GM19099 (cell line): ENCODE results near the gene KLK13.

Source experiments
- POLR2A ChIP-seq: IDR thresholded peaks from 3 replicates; pipeline ENCODE4 v1.6.1; 2011; ENCODE audit warnings: low read depth; ENCODE audit not compliant: insufficient read length; ENCODE audit errors: extremely low read depth

KLK13 gene

DNA sequence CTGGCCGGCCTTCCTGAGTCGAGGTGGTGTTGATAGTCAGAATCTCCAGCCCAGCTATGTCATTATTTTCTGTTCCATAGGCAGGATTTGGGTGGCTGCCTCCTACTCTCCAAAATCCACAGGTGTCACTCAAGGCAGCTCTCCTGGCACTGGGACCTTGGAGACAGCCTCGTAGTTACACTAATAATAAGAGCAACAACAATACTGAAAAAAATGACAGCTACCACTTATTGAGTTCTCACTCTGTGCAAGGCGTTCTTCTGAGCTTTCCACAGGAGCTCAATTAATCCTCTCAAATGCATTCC lies 17.9 kb downstream of the KLK13 start:
- TF ChIP-seq POLR2A: no peak

DNA sequence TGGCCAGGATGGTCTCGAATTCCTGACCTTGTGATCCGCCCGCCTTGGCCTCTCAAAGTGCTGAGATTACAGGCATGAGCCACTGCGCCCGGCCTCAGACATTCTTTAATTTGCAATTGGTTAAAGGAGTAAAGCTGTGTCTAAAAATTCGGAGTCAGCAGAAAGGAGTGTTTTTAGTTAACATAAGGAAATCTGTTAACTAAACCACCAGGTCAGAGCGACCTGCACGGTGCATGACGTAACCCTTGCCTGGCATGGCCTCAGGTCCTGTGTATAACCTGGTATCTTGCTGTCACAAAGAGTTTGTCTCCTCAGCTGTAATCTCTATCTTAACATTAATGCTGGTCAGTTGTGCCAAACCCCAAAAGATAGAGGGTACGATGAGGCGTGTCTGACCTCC lies 20.6 kb downstream of the KLK13 start:
- TF ChIP-seq POLR2A: no peak

DNA sequence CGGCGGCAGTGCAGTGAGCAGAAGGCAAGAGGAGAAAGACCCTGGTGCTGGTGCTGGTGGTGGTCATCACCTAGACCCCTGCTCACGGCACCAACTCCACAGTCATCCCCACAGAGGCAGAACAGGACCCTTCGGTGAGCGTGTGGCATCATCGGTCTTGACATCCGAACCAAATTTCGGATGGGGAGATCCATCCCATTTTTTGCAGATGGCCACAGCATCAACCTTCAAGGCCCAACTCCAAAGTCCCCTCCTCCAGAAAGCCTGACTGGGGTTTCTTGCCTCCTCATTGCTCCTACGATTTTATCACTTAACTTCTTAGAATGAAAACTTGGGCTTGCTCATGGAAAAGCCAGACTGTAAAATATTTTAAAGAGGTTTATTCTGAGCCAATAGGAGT lies 21.4 kb downstream of the KLK13 start:
- TF ChIP-seq POLR2A: no peak

DNA sequence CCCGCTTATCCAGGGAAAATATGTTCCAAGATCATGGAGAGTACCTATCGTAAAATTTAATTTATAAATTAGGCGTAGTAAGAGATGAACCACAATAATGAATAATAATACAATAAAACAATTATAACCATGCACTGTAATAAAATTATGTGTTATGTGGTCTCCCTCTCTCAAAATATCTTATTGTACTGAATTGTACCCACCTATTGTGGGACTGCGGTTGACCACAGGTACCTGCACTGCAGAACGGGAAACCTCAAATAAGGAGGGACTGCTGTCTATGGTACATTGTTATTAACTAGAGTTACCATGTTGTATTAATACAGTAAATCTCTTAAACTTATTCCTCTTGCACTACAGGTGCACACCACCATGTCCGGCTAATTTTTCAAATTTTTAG lies 24.7 kb downstream of the KLK13 start:
- no peak for TF ChIP-seq POLR2A

DNA sequence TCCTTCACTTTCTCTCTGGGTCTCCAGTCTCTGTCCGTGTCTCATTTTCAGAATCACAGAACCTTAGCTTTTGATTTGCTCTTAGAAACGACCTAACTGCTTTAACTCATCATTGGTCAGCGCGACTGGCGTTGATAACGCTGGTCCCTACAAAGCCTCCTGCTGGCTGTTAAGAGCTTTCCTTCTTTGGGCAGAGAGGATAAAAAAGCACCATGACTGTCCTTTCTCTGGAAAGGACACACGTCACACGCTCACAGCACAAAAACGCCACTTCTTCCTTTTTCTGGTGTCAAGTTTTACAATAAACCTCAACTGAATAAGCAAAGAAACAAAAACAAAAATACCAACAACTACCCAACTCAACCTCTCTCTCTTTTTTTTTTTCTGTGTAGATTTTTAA lies 28.4 kb downstream of the KLK13 start:
- TF ChIP-seq POLR2A: no peak

DNA sequence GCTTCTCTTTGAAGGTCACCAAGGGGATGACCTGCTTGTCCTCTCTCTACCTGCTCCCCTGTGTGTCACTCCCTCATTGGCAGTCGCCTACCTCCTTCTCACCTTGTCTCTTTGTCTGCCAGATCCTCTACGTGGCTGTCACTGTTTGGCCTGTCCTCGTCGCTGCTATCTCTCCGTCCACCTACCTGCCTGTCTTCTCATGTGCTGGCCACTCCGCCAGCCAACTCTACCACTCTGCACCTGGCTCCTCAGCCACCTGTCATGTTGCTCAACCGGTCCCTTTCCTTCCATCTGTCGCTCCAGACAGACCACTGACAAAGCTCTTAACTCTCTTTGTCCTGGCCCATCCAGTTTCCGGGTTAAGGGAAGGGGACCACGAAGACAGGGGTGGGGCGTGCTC lies 30.2 kb downstream of the KLK13 start, which contains the start of gene KLK12:
Gene KLK12 (minus strand): TSS at position 299 of the 400 bp plus-strand sequence. CDS start 381 bp downstream, outside the sequence.
- TF ChIP-seq POLR2A: no peak

DNA sequence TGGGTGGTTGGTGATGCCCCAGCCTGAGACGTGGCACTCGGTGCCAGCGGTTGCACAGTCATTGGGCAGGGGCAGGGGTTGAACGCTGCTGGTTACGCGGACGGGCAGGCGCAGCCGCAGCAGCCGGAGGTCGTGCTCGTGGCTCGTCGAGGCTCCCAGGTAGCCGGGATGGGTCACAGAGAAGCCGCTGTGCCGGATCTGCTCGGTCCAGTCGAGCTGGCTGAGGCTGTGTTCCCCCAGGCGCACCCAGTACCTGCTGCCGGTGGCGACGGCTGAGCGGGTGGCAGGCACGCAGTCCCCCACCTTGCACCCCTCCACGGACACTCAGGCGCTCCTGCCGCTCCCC lies 33.0 kb downstream of the KLK13 start:
- no peak for TF ChIP-seq POLR2A

DNA sequence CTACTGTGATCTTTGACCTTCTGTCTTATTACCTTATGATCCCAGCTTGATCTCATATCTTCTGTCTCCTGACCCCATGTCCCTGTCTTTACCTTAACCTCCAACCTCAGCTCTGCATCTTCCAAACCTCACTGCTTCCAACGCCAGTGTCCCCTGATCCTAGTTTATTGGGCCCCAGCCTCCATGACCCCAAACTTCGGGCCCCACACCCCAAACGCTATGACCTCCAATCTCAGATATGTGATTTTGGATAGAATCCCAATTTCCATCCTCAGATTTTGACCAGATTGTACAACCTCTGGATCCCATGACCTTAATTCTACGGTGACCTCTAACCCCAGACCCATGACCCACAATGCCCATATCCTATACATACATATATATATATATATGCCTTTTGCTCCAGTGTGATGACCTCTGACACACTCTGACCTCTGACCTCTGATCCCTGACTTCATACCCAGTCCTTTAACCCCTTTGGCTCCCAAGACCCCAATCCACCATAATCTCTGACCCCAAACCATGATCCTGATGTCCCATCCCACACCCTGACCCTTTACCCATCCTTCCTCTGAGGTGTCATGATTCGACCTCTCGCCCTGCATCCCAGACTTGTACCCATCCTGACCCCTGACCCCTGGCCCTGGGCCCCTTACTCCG lies 33.5 kb downstream of the KLK13 start:
- no peak for TF ChIP-seq POLR2A

DNA sequence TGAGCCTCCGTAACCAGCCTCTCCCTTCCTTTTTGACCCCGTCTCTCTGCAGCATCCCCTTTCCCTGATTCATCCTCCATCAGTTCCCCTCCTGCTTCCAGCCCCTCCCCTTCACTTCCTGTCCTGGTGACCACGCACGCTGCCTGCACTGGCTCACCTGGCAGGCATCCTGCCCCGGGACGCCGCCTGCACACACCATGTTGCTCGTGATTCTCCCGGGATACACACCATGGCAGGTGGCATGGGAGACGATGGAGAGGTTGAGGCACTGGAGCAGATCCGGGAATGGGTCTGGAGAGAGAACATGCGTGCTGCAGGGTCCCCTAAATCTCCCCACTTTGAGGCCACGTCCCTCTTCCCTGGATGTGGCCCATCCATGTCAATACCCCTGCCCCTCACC lies 34.3 kb downstream of the KLK13 start:
- TF ChIP-seq POLR2A: no peak

DNA sequence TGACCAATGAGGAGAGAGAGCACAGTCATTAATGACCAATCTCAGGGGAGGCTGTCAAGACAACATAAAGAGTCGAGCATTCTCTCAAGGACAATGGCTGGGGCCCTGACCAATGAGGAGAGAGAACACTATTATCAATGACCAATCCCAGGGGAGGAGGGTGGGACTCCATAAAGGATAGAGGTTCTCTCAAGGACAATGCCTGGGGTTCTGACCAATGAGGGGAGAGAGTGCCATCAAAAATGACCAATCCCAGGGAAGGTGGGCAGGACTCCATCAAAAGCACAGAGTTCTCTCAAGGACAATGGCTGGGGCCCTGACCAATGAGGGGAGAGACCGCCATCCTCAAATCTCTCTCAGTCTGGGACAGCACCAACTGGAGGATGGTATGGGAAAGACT lies 35.2 kb downstream of the KLK13 start:
- no peak for TF ChIP-seq POLR2A

DNA sequence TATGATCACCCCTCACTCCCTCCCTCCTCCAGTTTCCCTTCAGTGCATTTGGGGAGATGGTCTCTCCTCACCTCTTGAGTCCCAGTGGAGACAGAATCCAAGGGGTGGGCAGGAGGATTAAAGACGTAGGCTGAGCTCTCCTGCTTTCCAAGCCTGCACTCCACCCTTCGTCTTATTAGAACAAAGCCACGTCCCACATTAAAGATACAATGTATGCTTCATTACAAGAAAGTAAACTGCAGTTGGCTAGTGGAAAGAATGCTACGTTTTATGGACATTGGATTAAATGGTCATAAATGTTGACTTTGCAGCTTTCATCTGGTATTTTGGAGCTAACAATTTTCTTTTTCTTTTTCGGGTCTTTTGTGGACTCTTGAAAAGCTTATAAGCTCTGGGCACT lies 37.0 kb downstream of the KLK13 start:
- TF ChIP-seq POLR2A: no peak

DNA sequence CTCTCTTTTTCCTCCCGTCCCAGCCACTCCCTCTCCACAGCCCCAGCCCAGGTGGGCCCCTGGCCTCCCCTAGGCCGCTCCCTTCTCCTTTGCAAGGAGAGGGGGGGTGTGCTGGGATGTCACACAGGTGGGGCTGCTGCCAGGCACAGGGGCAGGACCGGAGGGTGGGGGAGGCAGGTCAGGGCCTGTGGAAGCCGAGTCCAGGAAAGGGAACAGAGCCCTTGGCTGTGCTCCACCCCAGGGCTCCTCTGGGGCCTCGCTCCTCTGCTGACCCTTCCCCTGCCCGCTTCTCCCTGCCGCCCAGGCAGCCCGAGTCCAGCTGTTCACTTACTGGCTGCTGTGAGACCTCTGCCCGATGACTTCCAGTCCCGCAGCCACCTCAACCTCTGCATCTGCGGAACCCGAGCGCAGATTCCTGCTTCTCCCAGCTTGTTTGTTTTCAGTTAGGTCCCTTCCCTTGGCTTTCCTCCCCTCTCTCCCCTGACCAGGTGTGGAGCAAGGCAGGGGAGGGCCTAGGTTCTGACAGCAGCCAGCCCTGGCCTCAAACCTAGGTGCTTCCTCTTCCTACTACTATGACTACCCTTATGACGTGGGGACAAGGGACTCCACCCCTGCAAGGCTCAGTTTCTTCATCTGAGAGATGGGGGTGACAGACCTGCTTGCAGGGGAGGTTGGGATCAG lies 37.6 kb downstream of the KLK13 start:
- no peak for TF ChIP-seq POLR2A

DNA sequence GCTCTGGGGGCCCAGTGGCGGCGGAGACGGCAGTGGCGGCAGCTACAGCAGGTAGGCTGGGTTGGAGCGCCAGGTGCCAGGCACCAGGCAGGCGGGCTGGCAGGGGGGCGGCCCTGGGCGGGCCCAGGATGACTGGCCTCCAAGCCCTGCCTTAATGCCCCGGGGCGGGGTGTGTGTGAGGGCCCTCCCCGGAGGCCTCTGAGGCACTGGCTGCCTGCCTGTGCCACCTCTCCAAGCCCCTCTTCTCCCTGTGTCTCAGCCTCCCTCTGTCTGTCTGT lies 38.4 kb downstream of the KLK13 start, which contains the start of gene KLK11:
Gene KLK11 (minus strand): TSS at position 63 of the 278 bp plus-strand sequence. CDS start 985 bp downstream, outside the sequence.
- TF ChIP-seq POLR2A: no peak

DNA sequence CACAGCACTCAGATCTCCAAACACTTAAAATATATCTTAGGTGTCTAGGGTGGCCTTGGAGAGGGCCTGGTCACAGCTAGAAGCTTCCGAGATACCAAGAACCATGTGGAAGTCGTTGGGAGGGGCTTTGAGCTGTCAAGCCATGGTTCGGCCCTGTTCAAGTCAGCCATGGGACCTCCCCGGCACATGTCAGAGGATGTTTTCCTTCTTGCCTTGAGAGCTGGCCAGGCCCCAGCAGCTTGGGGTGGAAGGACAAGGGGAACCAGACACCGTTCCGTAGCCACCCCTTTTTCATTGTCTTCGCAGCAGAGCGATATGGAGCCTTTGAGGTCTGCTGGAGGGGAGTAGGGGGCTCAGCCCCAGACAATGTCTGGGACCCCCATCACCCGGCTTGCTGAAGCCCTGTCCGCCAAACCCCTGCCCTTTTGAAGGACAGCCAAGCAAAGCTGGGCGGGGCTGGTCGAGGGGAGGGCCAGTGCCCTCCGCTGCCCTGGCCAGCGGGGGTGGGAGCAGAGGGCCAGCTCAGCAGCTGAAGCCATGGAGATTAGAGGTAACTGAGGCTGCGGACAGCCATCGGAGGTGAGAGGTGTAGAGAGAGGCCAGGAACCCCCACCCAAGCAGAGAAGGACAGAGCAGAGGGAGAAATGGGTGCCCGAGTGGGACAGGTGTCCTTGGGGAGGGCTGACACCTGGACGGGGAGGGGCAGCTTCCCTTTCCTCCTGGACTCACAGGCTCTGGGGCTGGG lies 38.9 kb downstream of the KLK13 start:
- no peak for TF ChIP-seq POLR2A

DNA sequence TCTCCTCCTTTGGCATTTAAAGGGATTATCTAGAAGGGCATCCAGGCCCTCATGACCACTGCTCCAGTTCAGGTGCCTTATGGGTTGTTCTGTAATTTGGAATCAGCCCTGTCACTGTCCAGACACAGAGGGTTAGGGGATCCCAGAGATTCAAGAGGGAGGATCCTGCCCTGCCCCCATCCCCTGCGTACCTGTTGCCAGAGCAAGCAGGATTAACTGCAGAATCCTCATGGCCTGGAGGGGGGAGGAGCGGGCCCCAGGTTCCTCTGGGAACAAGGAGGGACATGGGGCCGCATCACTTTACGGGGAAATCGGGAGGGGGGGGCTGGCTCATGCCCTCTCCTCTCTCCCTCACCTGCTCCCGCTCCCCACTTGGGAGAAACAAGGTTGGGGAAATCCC lies 39.5 kb downstream of the KLK13 start:
- no peak for TF ChIP-seq POLR2A

DNA sequence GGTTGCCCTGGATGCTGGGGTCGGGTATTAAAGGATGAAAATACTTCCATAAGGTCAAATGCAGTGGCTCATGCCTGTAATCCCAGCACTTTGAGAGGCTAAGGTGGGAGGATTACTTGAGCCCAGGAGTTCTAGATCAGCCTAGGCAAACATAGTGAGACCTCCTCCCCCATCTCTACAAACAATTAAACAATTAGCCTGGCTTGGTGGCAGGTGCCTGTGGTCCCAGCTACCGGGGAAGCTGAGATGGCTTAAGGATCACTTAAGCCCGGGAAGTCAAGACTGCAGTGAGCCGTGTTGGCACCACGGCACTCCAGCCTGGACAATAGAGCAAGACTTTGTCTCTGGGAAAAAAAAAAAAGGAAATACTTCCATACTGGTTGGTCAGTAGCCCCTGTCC lies 40.0 kb downstream of the KLK13 start:
- TF ChIP-seq POLR2A: no peak
